ENCODE measurements around the gene PAX8. TPM values are rescaled to one million over a fixed set of nuclear protein-coding genes. Genes with fewer than 3 reads are reported as not detected.

The PAX8 gene
- total RNA-seq, 2 experiments from 2014 or later = 1.6 to 2.6 TPM

DNA sequence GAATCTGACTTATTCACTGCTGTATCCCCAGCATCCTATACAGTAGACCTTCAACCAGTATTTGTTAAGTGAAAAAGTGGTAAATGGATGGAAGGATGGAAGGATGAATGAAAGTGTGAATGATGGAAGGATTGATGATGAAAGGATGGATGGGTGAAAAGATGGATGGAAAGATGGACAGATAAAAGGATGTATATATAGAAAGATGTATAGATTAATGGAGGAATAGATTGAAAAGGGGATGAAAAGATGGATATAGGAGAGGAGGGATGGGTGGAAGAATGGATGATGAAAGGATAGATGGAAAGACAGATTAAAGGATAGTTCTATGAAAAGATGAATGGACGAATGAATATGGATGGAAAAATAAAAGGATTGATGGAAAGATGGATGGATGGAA is 54.9 kb downstream of the PAX8 start:
- no peak overlapping the region for H2AFZ ChIP-seq (ENCODE audit: low read length)
- H3K79me2 ChIP-seq (ENCODE audit: insufficient read depth, low read depth, low read length) = no peaks in the 10 kb centered on the region
- no TSS peak for BruUV-seq (replicated peaks)
- ChIA-PET POLR2A (no interaction called here), CTCF (ENCODE audit: unreplicated experiment) (no interaction called here)
- H3K9me2 ChIP-seq (ENCODE audit: insufficient read depth, low read length) = no peaks in the 10 kb centered on the region
- H3K36me3 ChIP-seq (ENCODE audit: insufficient read depth, low read length) = no peaks in the 10 kb centered on the region
- no peak overlapping the region for H3K4me2 ChIP-seq (ENCODE audit: low read length)
- no peaks in the 10 kb centered on the region for H3K9me3 ChIP-seq (ENCODE audit: low read length)
- no peak for DNase-seq (ENCODE audit: low spot score)
- H4K20me1 ChIP-seq (ENCODE audit: insufficient read depth, low read length) = no peaks in the 10 kb centered on the region
- no peak overlapping the region for H3K4me3 ChIP-seq (ENCODE audit: low read depth, low read length, poor library complexity, severe bottlenecking)
- no peak overlapping the region for H3K27ac ChIP-seq (ENCODE audit: low read depth, low read length, poor library complexity, severe bottlenecking)
- no peak for TF ChIP-seq CTCF (conservative IDR thresholded peaks at IDR 0.05; ENCODE audit: low read length)
- TF ChIP-seq EZH2phosphoT487 (IDR thresholded peaks at IDR 0.05; ENCODE audit: borderline replicate concordance, low read depth, low read length) = no peak
- intact Hi-C loops (cut with micrococcal nuclease; ENCODE audit: unreplicated experiment) = no loop called here
- H3K4me1 ChIP-seq (ENCODE audit: insufficient read depth, low read length, poor library complexity, severe bottlenecking) = no peaks in the 10 kb centered on the region

- POLR2A ChIA-PET = interaction anchor here (1.2 kb wide), 1 partner anchor 15 kb away, joined by 3 read pairs; no protein-coding TSS in a partner anchor
- Histone ChIP-seq H3K27ac (ENCODE audit: low read depth, low read length, poor library complexity, severe bottlenecking) (no peak overlapping the region), H2AFZ (ENCODE audit: low read length) (no peak overlapping the region), H3K4me1 (ENCODE audit: insufficient read depth, low read length, poor library complexity, severe bottlenecking) (no peaks in the 10 kb centered on the region), H3K9me3 (ENCODE audit: low read length) (no peaks in the 10 kb centered on the region), H3K79me2 (ENCODE audit: insufficient read depth, low read depth, low read length) (no peaks in the 10 kb centered on the region), H3K9me2 (ENCODE audit: insufficient read depth, low read length) (no peaks in the 10 kb centered on the region), H3K4me2 (ENCODE audit: low read length) (no peak overlapping the region), H4K20me1 (ENCODE audit: insufficient read depth, low read length) (no peaks in the 10 kb centered on the region), H3K36me3 (ENCODE audit: insufficient read depth, low read length) (no peaks in the 10 kb centered on the region), H3K4me3 (ENCODE audit: low read depth, low read length, poor library complexity, severe bottlenecking) (no peak overlapping the region)
- TF ChIP-seq EZH2phosphoT487 (IDR thresholded peaks at IDR 0.05; ENCODE audit: borderline replicate concordance, low read depth, low read length) (no peak), CTCF (conservative IDR thresholded peaks at IDR 0.05; ENCODE audit: low read length) (no peak)
- DNase-seq (ENCODE audit: low spot score) = no peak
- CTCF ChIA-PET (ENCODE audit: unreplicated experiment) = no interaction called here
- intact Hi-C loops (cut with micrococcal nuclease; ENCODE audit: unreplicated experiment) = no loop called here
- no TSS peak for BruUV-seq (replicated peaks)
Observed at GRCh38 chr2:113221846-113222245, 56.9 kb downstream of the PAX8 start.

GRCh38 chr2:113220970-113221708 is 57.6 kb downstream of the PAX8 start:
- no peaks in the 10 kb centered on the region for H3K4me1 ChIP-seq (ENCODE audit: insufficient read depth, low read length, poor library complexity, severe bottlenecking)
- H3K36me3 ChIP-seq (ENCODE audit: insufficient read depth, low read length) = no peaks in the 10 kb centered on the region
- intact Hi-C loops (cut with micrococcal nuclease; ENCODE audit: unreplicated experiment) = no loop called here
- H3K4me3 ChIP-seq (ENCODE audit: low read depth, low read length, poor library complexity, severe bottlenecking) = no peak overlapping the region
- TF ChIP-seq CTCF (conservative IDR thresholded peaks at IDR 0.05; ENCODE audit: low read length) (no peak), EZH2phosphoT487 (IDR thresholded peaks at IDR 0.05; ENCODE audit: borderline replicate concordance, low read depth, low read length) (no peak)
- H3K9me2 ChIP-seq (ENCODE audit: insufficient read depth, low read length) = no peaks in the 10 kb centered on the region
- ChIA-PET CTCF (ENCODE audit: unreplicated experiment) (no interaction called here), POLR2A (interaction anchor here (1.2 to 1.7 kb wide), 2 partner anchors 14 to 15 kb away, joined by 3 to 4 read pairs; no protein-coding TSS in a partner anchor)
- H3K4me2 ChIP-seq (ENCODE audit: low read length) = no peak overlapping the region
- BruUV-seq (replicated peaks) = no TSS peak
- DNase-seq (ENCODE audit: low spot score) = no peak
- H3K9me3 ChIP-seq (ENCODE audit: low read length) = no peaks in the 10 kb centered on the region
- no peak overlapping the region for H2AFZ ChIP-seq (ENCODE audit: low read length)
- no peak overlapping the region for H3K27ac ChIP-seq (ENCODE audit: low read depth, low read length, poor library complexity, severe bottlenecking)
- H3K79me2 ChIP-seq (ENCODE audit: insufficient read depth, low read depth, low read length) = no peaks in the 10 kb centered on the region
- H4K20me1 ChIP-seq (ENCODE audit: insufficient read depth, low read length) = no peaks in the 10 kb centered on the region
